HEK293 (cell line): ENCODE results near the gene NFATC2IP.

Experiments used
- BCL11A ChIP-seq: fragments of 450-650 bp; formaldehyde crosslinking; IDR thresholded peaks from 2 replicates; pipeline ENCODE4 v1.5.1; 2016; ENCODE audit warnings: low read depth, missing biosample characterization, missing genetic modification characterization
- CTCF ChIP-seq: fragments of 450-650 bp; formaldehyde crosslinking; IDR thresholded peaks from 2 replicates; pipeline ENCODE4 v1.5.1; 2016; ENCODE audit warnings: missing biosample characterization, missing genetic modification characterization
- EGR2 ChIP-seq: fragments of 450-650 bp; formaldehyde crosslinking; IDR thresholded peaks from 2 replicates; pipeline ENCODE4 v1.5.1; 2016; ENCODE audit warnings: low read depth, missing biosample characterization, missing genetic modification characterization
- GLIS2 ChIP-seq: fragments of 450-650 bp; formaldehyde crosslinking; IDR thresholded peaks from 2 replicates; pipeline ENCODE4 v1.5.1; 2016; ENCODE audit warnings: missing biosample characterization, missing genetic modification characterization
- INSM2 ChIP-seq: fragments of 450-650 bp; formaldehyde crosslinking; IDR thresholded peaks from 2 replicates; pipeline ENCODE4 v1.5.1; 2016; ENCODE audit warnings: missing biosample characterization, missing genetic modification characterization
- KLF1 ChIP-seq: fragments of 450-650 bp; formaldehyde crosslinking; IDR thresholded peaks from 2 replicates; pipeline ENCODE4 v1.5.1; 2016; ENCODE audit warnings: missing biosample characterization, missing genetic modification characterization
- KLF16 ChIP-seq: fragments of 450-650 bp; formaldehyde crosslinking; IDR thresholded peaks from 2 replicates; pipeline ENCODE4 v1.5.1; 2017; ENCODE audit warnings: missing biosample characterization, missing genetic modification characterization
- KLF7 ChIP-seq: fragments of 450-650 bp; formaldehyde crosslinking; IDR thresholded peaks from 2 replicates; pipeline ENCODE4 v1.5.1; 2016; ENCODE audit warnings: missing biosample characterization, missing genetic modification characterization, borderline replicate concordance
- KLF9 ChIP-seq: fragments of 450-650 bp; formaldehyde crosslinking; IDR thresholded peaks from 2 replicates; pipeline ENCODE4 v1.5.1; 2016; ENCODE audit warnings: missing biosample characterization, missing genetic modification characterization, low read depth
- OSR2 ChIP-seq: fragments of 450-650 bp; formaldehyde crosslinking; IDR thresholded peaks from 2 replicates; pipeline ENCODE4 v1.5.1; 2016; ENCODE audit warnings: missing biosample characterization, missing genetic modification characterization
- PBX3 ChIP-seq: sonication (generic); formaldehyde crosslinking; IDR thresholded peaks from 2 replicates; pipeline ENCODE4 v1.8.1; 2022; ENCODE audit warnings: mild to moderate bottlenecking, moderate library complexity, missing genetic modification reagents
- PRDM6 ChIP-seq: fragments of 450-650 bp; formaldehyde crosslinking; IDR thresholded peaks from 2 replicates; pipeline ENCODE4 v1.5.1; 2017; ENCODE audit warnings: missing biosample characterization, missing genetic modification characterization
- REPIN1 ChIP-seq: fragments of 450-650 bp; formaldehyde crosslinking; IDR thresholded peaks from 2 replicates; pipeline ENCODE4 v1.5.1; 2017; ENCODE audit warnings: missing biosample characterization, missing genetic modification characterization, low read depth
- YY2 ChIP-seq: fragments of 450-650 bp; formaldehyde crosslinking; IDR thresholded peaks from 2 replicates; pipeline ENCODE4 v1.5.1; 2016; ENCODE audit warnings: missing biosample characterization, missing genetic modification characterization
- ZBTB1 ChIP-seq: fragments of 450-650 bp; formaldehyde crosslinking; IDR thresholded peaks from 2 replicates; pipeline ENCODE4 v1.5.1; 2016; ENCODE audit warnings: missing biosample characterization, missing genetic modification characterization
- ZBTB11 ChIP-seq: fragments of 450-650 bp; formaldehyde crosslinking; conservative IDR thresholded peaks from 2 replicates; pipeline ENCODE4 v1.5.1; 2016; ENCODE audit warnings: low read depth, missing biosample characterization, missing genetic modification characterization
- ZBTB21 ChIP-seq: fragments of 450-650 bp; formaldehyde crosslinking; IDR thresholded peaks from 2 replicates; pipeline ENCODE4 v1.5.1; 2017; ENCODE audit warnings: missing biosample characterization, missing genetic modification characterization
- ZBTB6 ChIP-seq: fragments of 450-650 bp; formaldehyde crosslinking; IDR thresholded peaks from 2 replicates; pipeline ENCODE4 v1.5.1; 2017; ENCODE audit warnings: missing biosample characterization, missing genetic modification characterization
- ZEB2 ChIP-seq: fragments of 450-650 bp; formaldehyde crosslinking; IDR thresholded peaks from 2 replicates; pipeline ENCODE4 v1.5.1; 2016; ENCODE audit warnings: missing biosample characterization, missing genetic modification characterization
- ZFP37 ChIP-seq: fragments of 450-650 bp; formaldehyde crosslinking; IDR thresholded peaks from 2 replicates; pipeline ENCODE4 v1.5.1; 2016; ENCODE audit warnings: missing biosample characterization, missing genetic modification characterization
- ZNF16 ChIP-seq: fragments of 450-650 bp; formaldehyde crosslinking; IDR thresholded peaks from 2 replicates; pipeline ENCODE4 v1.5.1; 2016; ENCODE audit warnings: low read depth, missing biosample characterization, missing genetic modification characterization
- ZNF174 ChIP-seq: fragments of 450-650 bp; formaldehyde crosslinking; IDR thresholded peaks from 2 replicates; pipeline ENCODE4 v1.5.0; 2017; ENCODE audit warnings: missing biosample characterization, mild to moderate bottlenecking, missing genetic modification characterization
- ZNF221 ChIP-seq: fragments of 450-650 bp; formaldehyde crosslinking; IDR thresholded peaks from 2 replicates; pipeline ENCODE4 v1.5.1; 2017; ENCODE audit warnings: missing biosample characterization, missing genetic modification characterization, borderline replicate concordance
- ZNF426 ChIP-seq: fragments of 450-650 bp; formaldehyde crosslinking; IDR thresholded peaks from 2 replicates; pipeline ENCODE4 v1.5.1; 2017; ENCODE audit warnings: missing biosample characterization, missing genetic modification characterization, mild to moderate bottlenecking, inconsistent platforms, moderate library complexity
- ZNF530 ChIP-seq: fragments of 450-650 bp; formaldehyde crosslinking; IDR thresholded peaks from 2 replicates; pipeline ENCODE4 v1.5.1; 2016; ENCODE audit warnings: low read depth, missing biosample characterization, missing genetic modification characterization
- ZNF571 ChIP-seq: fragments of 450-650 bp; formaldehyde crosslinking; IDR thresholded peaks from 2 replicates; pipeline ENCODE4 v1.5.0; 2017; ENCODE audit warnings: missing biosample characterization, missing genetic modification characterization
- ZNF621 ChIP-seq: fragments of 450-650 bp; formaldehyde crosslinking; IDR thresholded peaks from 2 replicates; pipeline ENCODE4 v1.5.1; 2017; ENCODE audit warnings: missing biosample characterization, missing genetic modification characterization
- ZNF701 ChIP-seq: fragments of 450-650 bp; formaldehyde crosslinking; IDR thresholded peaks from 2 replicates; pipeline ENCODE4 v1.5.1; 2016; ENCODE audit warnings: missing biosample characterization, missing genetic modification characterization
- ZNF843 ChIP-seq: fragments of 450-650 bp; formaldehyde crosslinking; IDR thresholded peaks from 2 replicates; pipeline ENCODE4 v1.5.1; 2016; ENCODE audit warnings: missing biosample characterization, missing genetic modification characterization

The NFATC2IP gene

GRCh38 chr16:28924762-28925385 lies 25.9 kb upstream of the NFATC2IP start, which contains the start of gene RABEP2 (continued):
- TF ChIP-seq ZNF174 (tag by site-specific recombination) (no peak), ZNF701 (tag by site-specific recombination) (no peak), KLF16 (tag by site-specific recombination) (peak; percentile 94), ZNF621 (tag by site-specific recombination) (no peak), ZNF221 (tag by site-specific recombination) (no peak), ZNF571 (tag by site-specific recombination) (no peak), KLF7 (tag by site-specific recombination) (no peak), REPIN1 (tag by site-specific recombination) (no peak), INSM2 (tag by site-specific recombination) (peak; percentile 14; the same call in 1 of the 2 replicates), ZBTB6 (tag by site-specific recombination) (peak; percentile 39; the same call in 1 of the 2 replicates), PRDM6 (tag by site-specific recombination) (no peak), GLIS2 (tag by site-specific recombination) (no peak), ZNF530 (tag by site-specific recombination) (no peak), KLF9 (tag by site-specific recombination) (peak; percentile 100), ZNF843 (tag by site-specific recombination) (no peak), EGR2 (tag by site-specific recombination) (peak; percentile 60), YY2 (tag by site-specific recombination) (peak; percentile 89), ZBTB1 (tag by site-specific recombination) (no peak), ZNF16 (no peak), PBX3 (CRISPR knock-in tag) (no peak), CTCF (tag by site-specific recombination) (no peak), ZBTB11 (tag by site-specific recombination) (no peak), ZBTB21 (tag by site-specific recombination) (no peak), ZEB2 (tag by site-specific recombination) (peak; percentile 89), ZNF426 (tag by site-specific recombination) (no peak), KLF1 (peak; percentile 71), ZFP37 (tag by site-specific recombination) (no peak), OSR2 (tag by site-specific recombination) (no peak), BCL11A (tag by site-specific recombination) (no peak)
